Measurements from ENCODE around the gene APOF.

- TF ChIP-seq EZH2 (IDR thresholded peaks at IDR 0.05; ENCODE audit: insufficient read depth, poor library complexity, severe bottlenecking) (no peak), EZH2phosphoT487 (IDR thresholded peaks at IDR 0.05; ENCODE audit: insufficient read depth, low read depth) (no peak)
Measured at GRCh38 chr12:56333679-56334489, 28.8 kb downstream of the APOF start, which contains the start of gene PAN2.

Data from GM23248 (cell line).